Stimulated activated CD4-positive, alpha-beta T cell treated with anti-CD3 and anti-CD28 coated beads, TNF-alpha, amount 100 ng/mL, for 4 hours (primary cell): ENCODE results near the gene AP2B1.
"Not testable (repeated sequence)": the region's sequence is repeated elsewhere in the genome, so short reads cannot be mapped to it uniquely, and the experiment has no call there.

Experiments
- DNase-seq, 3 experiments: peaks; one replicate each; pipeline ENCODE4 v3.0.0-alpha.2; 2020; ENCODE audit warnings: low read depth in 3 of 3

The AP2B1 gene

GRCh38 chr17:35748341-35748841 lies 161.3 kb downstream of the AP2B1 start:
- DNase-seq, result no peak

DNA sequence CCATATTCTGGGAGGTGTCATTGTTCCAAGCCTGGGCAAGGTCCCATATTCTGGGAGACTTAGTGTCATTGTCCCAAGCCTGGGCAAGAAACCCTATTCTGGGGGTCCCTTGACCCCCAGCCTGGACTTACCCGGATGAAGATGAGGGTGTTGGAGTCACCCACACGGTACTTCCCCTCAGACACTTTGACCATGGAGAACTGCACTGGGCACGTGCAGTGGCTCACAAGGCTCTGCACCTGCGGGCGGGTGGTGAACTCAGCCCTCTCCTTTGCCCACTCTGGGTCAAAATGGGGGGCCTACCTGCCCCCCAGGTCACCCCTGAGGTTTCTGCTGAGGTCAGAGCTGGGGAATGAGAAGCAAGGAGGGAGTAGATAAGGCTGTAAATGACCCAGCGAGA lies 161.9 kb downstream of the AP2B1 start:
- DNase-seq, result no peak

DNA sequence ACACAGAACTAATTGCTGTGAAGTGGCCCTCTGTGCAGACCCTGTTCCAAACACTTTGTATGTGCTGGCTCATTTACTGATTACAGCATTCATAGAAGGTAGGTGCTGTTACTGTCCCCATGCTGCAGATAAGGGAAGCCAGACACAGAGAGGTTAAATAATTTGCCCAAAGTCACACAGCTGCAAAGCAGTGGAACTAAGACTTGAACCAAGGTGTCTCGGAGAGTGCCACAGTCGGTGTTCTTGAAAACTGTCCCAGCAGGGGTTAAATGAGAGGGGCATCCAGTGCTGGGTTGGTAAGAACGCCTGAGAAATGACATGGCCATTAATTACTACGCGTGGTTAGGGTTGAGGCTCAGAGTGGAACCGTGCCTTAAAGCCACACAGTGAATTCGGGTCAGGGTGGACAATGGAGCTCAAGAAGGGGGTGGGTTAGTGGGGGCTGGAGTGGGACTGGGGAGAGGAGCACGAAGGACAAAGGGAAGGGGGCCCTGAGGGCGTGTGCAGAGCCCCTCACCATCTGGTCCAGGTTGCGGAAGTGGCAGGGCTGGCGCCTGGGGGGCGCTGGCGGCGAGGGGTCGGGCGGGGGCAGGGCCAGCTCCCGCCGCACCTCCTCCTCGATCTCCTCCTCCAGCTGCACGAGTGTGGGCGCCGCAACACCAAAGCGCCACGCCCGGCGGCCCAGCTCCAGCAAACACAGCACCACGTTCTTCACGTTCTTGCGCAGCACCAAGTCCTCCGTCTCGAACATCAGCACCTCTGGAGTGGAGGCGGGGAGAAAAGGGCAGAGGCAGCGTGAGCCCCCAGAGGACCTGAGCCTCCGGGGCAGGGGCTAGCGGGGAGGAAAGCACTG lies 162.7 kb downstream of the AP2B1 start:
- no peak for DNase-seq

DNA sequence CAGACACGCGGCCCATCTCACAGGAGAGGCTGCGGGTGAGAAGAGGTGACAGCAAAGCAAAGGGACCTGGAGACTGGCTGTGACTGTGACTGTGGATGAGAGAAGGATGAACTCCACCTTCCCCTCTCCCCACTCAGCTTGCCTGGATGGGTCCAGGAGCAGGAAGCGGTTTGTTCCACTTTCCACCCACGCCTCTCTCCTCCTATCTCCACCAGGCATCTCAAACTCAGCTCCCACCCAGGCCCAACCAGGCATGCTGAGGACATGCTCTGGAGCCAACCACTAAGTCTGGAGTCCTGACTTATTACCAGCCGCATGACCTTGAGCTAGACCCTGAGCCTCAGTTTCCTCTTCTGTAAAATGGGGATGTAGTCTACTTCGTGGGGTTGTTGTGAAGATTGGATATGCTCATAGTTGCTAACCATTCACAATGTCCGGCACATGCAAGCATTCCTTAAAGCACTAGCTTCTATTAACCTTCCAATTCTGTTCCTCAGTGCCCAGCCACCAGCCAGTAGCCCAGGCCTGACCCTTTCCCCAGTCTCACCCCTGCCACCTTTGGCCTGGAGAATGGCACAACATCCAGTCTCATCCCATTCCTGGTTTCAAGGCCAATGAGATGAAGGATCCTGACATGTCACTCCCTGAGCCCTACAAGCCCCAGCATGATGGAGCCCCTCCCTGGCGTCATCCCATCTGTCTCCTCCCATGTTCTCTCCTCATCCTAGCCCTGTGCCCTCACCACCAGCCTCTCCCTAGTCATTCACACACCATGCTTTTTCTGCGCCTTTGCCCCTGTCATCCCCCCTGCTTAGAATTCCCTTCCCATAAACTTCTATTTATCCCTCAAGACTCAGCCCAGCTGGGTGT lies 163.6 kb downstream of the AP2B1 start:
- DNase-seq, result no peak

DNA sequence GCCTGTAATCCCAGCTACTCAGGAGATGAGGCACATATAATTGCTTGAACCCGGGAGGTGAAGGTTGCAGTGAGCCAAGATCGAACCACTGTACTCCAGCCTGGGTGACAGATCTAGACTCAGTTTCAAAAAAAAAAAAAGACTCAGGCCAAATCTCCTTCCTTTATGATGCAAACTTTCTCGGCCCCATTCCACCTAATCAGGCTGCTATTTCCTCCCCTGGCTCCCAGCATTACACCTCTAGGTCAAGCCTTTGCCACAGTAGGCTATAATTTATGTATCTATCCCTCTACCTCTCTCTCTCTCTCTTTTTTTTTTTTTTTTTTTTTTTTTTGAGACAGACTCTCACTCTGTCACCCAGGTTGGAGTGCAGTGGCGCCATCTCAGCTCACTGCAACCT lies 164.4 kb downstream of the AP2B1 start:
- DNase-seq, result not testable (repeated sequence)

GRCh38 chr17:35752471-35752870 lies 165.3 kb downstream of the AP2B1 start:
- DNase-seq, result no peak

DNA sequence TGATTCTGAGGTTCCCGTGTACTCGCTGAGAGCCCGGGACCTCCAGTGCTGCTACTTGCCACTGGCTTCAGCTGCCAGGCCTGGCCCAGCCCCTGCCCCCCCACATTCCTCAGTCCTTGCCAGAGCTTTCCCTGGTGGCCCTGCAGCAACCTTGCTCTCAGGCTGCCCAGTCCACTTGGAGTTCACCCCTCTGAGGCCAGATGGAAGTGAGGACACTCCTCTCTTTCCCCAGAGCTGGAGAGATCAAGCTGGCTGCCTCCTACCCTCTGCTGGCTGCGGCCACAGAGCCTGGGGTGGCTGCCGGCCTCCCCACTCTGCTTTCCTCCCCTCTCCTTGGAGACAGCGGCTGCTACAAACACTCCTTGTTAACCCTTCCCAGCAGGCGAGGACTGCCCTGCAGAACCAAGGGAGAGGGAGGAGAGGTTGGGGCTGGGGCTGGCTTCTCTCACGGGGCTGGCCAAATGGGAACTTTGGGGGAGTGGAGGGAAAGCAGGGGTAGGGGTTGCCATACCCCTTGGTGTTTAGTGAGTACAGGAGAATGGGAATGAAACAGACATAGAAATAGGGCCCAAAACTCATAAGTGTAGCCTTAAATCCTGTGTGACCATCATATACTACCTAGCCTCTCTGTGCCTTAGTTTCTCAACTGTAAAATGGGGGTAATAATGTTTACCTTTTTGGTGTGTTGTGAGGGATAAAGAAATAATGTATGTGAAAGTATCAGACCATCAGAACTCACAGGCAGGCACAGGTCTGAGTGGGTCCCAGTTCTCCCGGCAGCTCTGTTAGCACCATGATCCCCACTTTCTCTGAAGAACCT lies 166.0 kb downstream of the AP2B1 start, which contains the start of gene GAS2L2:
Gene GAS2L2 (minus strand): TSS at position 295 of the 820 bp plus-strand sequence. CDS start 389 bp downstream, outside the sequence.
- DNase-seq, result no peak

DNA sequence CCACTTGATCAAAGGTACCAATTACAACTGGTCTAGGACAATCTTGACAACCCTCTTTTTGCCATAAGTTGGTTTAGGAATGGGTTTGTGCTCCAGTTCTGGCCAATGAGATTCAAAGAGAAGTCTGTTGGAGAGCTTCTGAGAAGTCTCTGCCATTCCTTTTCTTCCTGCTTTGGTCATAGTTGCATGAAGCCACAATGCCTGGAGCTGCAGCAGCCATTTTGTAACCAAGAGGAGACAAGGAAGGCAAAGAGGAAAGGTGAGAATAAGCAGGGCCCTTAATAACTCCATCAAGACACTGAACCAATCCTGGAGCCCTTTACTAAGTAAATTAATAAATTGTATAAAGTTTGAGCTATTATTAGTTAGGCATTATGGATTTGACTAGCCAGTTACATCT lies 170.1 kb downstream of the AP2B1 start:
- no peak for DNase-seq

GRCh38 chr17:35760587-35760986 lies 173.5 kb downstream of the AP2B1 start, which contains the start of gene C17orf50:
Gene C17orf50 (plus strand): TSS chr17:35760887. CDS start chr17:35760942, 55 bp downstream.
- DNase-seq, result no peak

- DNase-seq, result no peak
Observed at GRCh38 chr17:35761601-35762000, 174.5 kb downstream of the AP2B1 start.

DNA sequence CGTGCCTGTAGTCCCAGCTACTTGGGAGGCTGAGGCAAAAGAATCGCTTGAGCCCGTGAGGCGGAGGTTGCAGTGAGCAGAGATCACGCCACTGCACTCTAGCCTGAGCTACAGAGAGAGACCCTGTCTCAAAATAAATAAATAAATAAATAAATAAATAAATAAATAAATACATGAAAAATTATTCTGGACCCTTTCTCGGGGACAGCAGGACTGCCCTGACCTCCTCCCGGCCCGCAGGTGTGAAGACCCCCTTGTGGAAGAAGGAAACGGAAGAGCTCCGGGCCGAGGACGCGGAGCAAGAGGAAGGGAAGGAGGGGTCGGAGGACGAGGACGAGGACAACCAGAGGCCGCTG lies 176.6 kb downstream of the AP2B1 start:
- DNase-seq, result no peak

DNA sequence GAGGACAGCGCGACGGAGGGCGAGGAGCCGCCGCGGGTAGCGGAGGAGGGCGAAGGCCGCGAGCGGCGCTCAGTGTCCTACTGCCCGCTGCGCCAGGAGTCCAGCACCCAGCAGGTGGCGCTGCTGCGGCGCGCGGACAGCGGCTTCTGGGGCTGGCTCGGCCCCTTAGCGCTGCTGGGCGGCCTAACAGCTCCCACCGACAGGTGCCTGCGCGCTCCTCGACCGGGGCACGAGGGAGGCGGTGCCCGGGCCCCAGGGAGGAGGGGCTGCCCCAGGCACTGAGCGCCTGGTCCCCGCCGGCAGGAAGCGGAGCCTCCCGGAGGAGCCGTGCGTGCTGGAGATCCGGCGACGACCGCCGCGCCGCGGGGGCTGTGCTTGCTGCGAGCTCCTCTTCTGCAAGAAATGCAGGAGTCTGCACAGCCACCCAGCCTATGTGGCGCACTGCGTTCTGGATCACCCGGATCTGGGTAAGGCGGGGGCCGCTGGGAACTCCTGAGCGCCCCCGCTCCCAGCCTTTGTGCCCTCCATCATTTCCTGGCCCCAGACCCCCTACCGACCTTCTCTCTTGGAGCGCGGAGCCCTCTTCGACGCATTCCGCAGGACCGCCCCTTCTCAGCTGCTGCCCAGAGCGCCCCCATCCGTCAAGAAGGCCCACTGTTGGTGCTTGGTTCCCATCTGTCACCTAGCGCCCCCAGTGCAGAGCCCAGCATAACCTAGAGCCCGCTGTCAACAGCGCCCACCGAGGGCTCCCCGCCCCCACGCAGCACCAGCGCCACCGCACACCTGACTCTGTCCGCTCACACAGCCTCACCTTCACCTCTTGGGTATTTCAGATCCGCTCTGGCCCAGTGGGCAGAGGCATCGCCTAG lies 177.2 kb downstream of the AP2B1 start:
- DNase-seq, result peak; percentile 69 to 77 (median 74)

- DNase-seq, result no peak
Observed at GRCh38 chr17:35765086-35765710, 178.1 kb downstream of the AP2B1 start.

GRCh38 chr17:35765756-35766488 lies 178.8 kb downstream of the AP2B1 start:
- DNase-seq, result no peak

DNA sequence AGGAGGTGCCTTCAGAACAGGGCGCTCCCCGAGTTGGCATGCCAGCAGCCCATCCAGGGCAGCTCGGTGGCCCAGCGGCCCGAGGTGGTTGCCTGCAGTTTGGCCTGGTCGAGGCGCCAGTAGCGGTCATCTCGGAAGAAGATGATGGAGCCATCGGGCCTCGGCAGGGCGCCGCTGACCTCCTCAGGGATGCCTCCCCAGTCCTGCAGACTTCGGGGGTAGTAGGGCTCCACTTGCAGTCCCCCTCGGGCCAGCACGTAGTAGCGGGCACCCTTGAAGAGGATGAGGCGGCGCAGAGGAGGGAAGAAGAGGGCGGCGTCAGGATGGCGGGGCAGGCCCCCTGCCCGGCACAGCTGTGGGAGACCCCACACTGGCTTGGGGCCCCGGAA lies 179.4 kb downstream of the AP2B1 start:
- no peak for DNase-seq

- DNase-seq, result no peak
Observed at GRCh38 chr17:35766903-35767510, 179.9 kb downstream of the AP2B1 start.

GRCh38 chr17:35768797-35769196 lies 181.7 kb downstream of the AP2B1 start:
- no peak for DNase-seq

DNA sequence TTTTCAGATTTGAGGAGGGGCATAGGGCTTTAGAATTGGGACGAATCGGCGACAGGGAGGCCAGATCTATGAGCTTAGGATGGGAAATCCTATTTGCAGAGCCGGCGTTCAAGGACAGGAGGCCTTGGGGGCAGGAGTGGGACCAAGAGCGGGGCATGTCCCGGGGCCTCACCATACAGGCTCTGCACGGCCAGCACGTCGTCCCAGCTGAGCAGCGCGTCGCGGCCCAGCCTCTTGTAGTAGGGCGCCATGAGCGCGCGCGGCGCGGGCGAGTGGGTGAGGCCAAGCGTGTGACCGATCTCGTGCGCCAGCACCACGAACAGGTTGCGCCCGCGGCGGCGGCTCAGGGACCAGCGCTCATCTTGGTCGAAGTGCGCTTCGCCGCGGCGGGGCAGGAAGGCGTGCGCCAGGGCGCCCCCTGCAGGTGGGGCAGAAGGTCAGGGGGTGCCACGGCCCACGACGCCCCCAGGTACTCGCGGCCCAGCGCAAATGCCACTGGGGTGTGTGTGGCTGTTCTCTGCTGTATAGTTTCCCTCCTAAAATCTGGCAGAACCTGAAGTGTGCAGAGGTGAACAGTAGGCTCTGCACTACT lies 182.9 kb downstream of the AP2B1 start:
- DNase-seq, result no peak

DNA sequence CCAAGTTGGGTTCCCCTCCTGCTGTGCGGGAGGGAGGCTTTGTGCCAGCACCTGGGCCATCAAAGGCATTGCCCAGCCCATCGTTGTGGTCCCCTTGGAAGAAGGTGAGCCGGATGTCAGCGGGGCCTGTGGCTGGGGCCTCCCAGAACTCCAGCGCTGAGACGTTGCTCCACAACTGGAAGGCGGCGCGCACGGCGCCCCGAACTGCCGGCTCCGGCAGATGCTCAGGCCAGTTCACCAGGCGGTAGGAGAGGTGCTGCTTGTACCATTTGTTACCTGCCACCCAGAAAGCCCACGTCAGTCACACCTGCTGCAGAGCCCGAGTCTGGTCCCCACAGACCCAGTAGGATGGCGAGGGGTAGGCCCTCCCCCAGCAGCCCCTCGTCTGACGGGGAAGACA lies 186.0 kb downstream of the AP2B1 start:
- DNase-seq, result no peak
